ENCODE measurements around the gene APOF. TPM values are rescaled to one million over a fixed set of nuclear protein-coding genes. Genes with fewer than 3 reads are reported as not detected.

The APOF gene
- total and polyA plus RNA-seq, 9 of the 15 experiments (the other 6 are each of a cell fraction or from before 2014, with no cell fraction given), result 0.09 to 0.15 (median 0.12) TPM; not detected in 5

DNA sequence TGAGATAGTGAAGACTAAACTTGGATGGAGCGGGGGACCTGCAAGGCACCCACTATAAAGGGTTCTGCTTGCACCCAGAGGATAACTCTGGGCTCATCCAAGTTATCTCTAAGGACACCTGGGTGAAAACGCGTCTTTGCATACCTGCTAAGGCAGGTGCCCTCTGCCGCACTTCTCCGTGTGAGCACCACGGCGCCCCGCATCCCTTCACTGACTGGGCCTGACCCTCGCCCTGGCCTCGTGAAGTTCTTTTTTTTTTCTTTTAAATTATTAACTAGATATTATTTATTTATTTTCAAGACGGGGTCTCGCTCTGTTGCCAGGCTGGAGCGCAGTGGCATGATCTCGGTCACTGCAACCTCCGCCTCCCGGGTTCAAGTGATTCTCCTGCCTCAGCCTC, 20.0 kb upstream of the APOF start:
- in situ Hi-C loops (cut with MboI), result no loop called here
- H3K9ac ChIP-seq (ENCODE audit: insufficient read depth in 1 of 2, low read depth in 2 of 2, low read length in 2 of 2), result no peak overlapping the region
- no peaks in the 10 kb centered on the region for H4K20me1 ChIP-seq (replicated peaks; ENCODE audit: control insufficient read depth, insufficient read depth, low read length)
- H3K36me3 ChIP-seq (ENCODE audit: control insufficient read depth, insufficient read depth, low read length), result no peaks in the 10 kb centered on the region
- DNase-seq (ENCODE audit: extremely low read depth in 1 of 4, low spot score in 3 of 4) (no peak), FAIRE-seq (no peak), ATAC-seq (no peak)
- H3K27ac ChIP-seq (ENCODE audit: extremely low read depth, low read depth, low read length), result no peak overlapping the region
- no peak overlapping the region for H3K4me2 ChIP-seq (ENCODE audit: insufficient read depth, low read length)
- no peaks in the 10 kb centered on the region for H3K27me3 ChIP-seq (ENCODE audit: control insufficient read depth in 2 of 2, insufficient read depth in 2 of 2, low read length in 2 of 2)
- H3K9me3 ChIP-seq (replicated peaks; ENCODE audit: control insufficient read depth, insufficient read depth, low read depth, low read length), result no peaks in the 10 kb centered on the region
- intact Hi-C loops (cut with micrococcal nuclease), result no loop called here
- H3K9me1 ChIP-seq (ENCODE audit: control insufficient read depth, insufficient read depth, low read length), result no peaks in the 10 kb centered on the region
- BruUV-seq (replicated peaks), result no TSS peak
- no peaks in the 10 kb centered on the region for H3K79me2 ChIP-seq (ENCODE audit: control insufficient read depth, insufficient read depth, low read length)
- ChIA-PET CTCF (ENCODE audit: low intra/inter-chr PET ratio) (no interaction called here), POLR2A (interaction anchor here (1.2 to 1.3 kb wide), 3 partner anchors 11 to 31 kb away, joined by 3 to 7 read pairs (median 4); partner anchors contain the start of gene STAT2)
- no peak overlapping the region for H2AFZ ChIP-seq (ENCODE audit: low read depth, low read length)
- H3K4me3 ChIP-seq, result no peak overlapping the region
- WGBS (ENCODE audit: insufficient coverage, low coverage, missing lambda C conversion rate), result 78% methylated on average over 15 of the region's 16 CpGs
- TF ChIP-seq, protein P1, sequence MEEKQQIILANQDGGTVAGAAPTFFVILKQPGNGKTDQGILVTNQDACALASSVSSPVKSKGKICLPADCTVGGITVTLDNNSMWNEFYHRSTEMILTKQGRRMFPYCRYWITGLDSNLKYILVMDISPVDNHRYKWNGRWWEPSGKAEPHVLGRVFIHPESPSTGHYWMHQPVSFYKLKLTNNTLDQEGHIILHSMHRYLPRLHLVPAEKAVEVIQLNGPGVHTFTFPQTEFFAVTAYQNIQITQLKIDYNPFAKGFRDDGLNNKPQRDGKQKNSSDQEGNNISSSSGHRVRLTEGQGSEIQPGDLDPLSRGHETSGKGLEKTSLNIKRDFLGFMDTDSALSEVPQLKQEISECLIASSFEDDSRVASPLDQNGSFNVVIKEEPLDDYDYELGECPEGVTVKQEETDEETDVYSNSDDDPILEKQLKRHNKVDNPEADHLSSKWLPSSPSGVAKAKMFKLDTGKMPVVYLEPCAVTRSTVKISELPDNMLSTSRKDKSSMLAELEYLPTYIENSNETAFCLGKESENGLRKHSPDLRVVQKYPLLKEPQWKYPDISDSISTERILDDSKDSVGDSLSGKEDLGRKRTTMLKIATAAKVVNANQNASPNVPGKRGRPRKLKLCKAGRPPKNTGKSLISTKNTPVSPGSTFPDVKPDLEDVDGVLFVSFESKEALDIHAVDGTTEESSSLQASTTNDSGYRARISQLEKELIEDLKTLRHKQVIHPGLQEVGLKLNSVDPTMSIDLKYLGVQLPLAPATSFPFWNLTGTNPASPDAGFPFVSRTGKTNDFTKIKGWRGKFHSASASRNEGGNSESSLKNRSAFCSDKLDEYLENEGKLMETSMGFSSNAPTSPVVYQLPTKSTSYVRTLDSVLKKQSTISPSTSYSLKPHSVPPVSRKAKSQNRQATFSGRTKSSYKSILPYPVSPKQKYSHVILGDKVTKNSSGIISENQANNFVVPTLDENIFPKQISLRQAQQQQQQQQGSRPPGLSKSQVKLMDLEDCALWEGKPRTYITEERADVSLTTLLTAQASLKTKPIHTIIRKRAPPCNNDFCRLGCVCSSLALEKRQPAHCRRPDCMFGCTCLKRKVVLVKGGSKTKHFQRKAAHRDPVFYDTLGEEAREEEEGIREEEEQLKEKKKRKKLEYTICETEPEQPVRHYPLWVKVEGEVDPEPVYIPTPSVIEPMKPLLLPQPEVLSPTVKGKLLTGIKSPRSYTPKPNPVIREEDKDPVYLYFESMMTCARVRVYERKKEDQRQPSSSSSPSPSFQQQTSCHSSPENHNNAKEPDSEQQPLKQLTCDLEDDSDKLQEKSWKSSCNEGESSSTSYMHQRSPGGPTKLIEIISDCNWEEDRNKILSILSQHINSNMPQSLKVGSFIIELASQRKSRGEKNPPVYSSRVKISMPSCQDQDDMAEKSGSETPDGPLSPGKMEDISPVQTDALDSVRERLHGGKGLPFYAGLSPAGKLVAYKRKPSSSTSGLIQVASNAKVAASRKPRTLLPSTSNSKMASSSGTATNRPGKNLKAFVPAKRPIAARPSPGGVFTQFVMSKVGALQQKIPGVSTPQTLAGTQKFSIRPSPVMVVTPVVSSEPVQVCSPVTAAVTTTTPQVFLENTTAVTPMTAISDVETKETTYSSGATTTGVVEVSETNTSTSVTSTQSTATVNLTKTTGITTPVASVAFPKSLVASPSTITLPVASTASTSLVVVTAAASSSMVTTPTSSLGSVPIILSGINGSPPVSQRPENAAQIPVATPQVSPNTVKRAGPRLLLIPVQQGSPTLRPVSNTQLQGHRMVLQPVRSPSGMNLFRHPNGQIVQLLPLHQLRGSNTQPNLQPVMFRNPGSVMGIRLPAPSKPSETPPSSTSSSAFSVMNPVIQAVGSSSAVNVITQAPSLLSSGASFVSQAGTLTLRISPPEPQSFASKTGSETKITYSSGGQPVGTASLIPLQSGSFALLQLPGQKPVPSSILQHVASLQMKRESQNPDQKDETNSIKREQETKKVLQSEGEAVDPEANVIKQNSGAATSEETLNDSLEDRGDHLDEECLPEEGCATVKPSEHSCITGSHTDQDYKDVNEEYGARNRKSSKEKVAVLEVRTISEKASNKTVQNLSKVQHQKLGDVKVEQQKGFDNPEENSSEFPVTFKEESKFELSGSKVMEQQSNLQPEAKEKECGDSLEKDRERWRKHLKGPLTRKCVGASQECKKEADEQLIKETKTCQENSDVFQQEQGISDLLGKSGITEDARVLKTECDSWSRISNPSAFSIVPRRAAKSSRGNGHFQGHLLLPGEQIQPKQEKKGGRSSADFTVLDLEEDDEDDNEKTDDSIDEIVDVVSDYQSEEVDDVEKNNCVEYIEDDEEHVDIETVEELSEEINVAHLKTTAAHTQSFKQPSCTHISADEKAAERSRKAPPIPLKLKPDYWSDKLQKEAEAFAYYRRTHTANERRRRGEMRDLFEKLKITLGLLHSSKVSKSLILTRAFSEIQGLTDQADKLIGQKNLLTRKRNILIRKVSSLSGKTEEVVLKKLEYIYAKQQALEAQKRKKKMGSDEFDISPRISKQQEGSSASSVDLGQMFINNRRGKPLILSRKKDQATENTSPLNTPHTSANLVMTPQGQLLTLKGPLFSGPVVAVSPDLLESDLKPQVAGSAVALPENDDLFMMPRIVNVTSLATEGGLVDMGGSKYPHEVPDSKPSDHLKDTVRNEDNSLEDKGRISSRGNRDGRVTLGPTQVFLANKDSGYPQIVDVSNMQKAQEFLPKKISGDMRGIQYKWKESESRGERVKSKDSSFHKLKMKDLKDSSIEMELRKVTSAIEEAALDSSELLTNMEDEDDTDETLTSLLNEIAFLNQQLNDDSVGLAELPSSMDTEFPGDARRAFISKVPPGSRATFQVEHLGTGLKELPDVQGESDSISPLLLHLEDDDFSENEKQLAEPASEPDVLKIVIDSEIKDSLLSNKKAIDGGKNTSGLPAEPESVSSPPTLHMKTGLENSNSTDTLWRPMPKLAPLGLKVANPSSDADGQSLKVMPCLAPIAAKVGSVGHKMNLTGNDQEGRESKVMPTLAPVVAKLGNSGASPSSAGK (IDR thresholded peaks at IDR 0.05), result no peak
- TF ChIP-seq ZC3H4 (CRISPR knock-in tag; IDR thresholded peaks at IDR 0.05; ENCODE audit: borderline replicate concordance) (no peak), PHF8 (IDR thresholded peaks at IDR 0.05; ENCODE audit: borderline replicate concordance, low read length) (no peak), KLF6 (CRISPR knock-in tag; IDR thresholded peaks at IDR 0.05; ENCODE audit: borderline replicate concordance) (no peak), SREBF1 (IDR thresholded peaks at IDR 0.05; ENCODE audit: borderline replicate concordance, low read depth, low read length) (no peak), SP2 (IDR thresholded peaks at IDR 0.05; ENCODE audit: extremely low read depth, low read depth, low read length, poor library complexity, severe bottlenecking) (no peak), ZNF316 (IDR thresholded peaks at IDR 0.05) (no peak), DACH1 (IDR thresholded peaks at IDR 0.05; ENCODE audit: partially characterized antibody) (no peak), PATZ1 (CRISPR knock-in tag; IDR thresholded peaks at IDR 0.05; ENCODE audit: borderline replicate concordance) (no peak)
- peaks cover 20 to 22% of the 10 kb centered on the region in 2 experiments for H3K4me1 ChIP-seq (replicated peaks in 1 of 2; ENCODE audit: control insufficient read depth in 2 of 2, insufficient read depth in 2 of 2, low read length in 2 of 2)

Measured in K562 (cell line).